Measurements from ENCODE around the gene TOR2A.

Gene TOR2A

GRCh38 chr9:127700594-127701255, 34.4 kb downstream of the TOR2A start:
- DNase-seq (ENCODE audit: extremely low read depth, insufficient read length): no peak

DNA sequence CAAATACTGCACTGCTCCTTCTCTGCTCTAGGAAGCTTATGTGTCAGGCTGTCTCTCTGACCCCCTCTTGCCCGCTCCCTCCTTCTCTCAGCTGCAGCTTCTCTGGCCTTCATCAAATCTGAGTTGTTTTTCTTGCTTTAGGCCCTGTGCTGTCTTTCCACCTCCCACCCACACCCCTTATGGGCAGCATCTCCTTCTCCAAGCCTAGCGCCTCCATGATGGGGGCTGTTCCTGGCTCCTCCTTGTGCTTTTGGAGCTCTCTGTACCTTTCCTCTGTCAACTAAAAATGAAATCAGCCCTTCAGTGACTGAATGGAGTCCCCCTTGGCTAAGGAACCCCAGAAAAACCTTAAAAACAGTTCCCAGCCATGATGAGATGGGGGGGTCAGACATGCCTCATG, 35.0 kb downstream of the TOR2A start:
- TF ChIP-seq, protein P1, sequence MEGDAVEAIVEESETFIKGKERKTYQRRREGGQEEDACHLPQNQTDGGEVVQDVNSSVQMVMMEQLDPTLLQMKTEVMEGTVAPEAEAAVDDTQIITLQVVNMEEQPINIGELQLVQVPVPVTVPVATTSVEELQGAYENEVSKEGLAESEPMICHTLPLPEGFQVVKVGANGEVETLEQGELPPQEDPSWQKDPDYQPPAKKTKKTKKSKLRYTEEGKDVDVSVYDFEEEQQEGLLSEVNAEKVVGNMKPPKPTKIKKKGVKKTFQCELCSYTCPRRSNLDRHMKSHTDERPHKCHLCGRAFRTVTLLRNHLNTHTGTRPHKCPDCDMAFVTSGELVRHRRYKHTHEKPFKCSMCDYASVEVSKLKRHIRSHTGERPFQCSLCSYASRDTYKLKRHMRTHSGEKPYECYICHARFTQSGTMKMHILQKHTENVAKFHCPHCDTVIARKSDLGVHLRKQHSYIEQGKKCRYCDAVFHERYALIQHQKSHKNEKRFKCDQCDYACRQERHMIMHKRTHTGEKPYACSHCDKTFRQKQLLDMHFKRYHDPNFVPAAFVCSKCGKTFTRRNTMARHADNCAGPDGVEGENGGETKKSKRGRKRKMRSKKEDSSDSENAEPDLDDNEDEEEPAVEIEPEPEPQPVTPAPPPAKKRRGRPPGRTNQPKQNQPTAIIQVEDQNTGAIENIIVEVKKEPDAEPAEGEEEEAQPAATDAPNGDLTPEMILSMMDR (IDR thresholded peaks at IDR 0.05; ENCODE audit: insufficient read depth, low read length, poor library complexity, severe bottlenecking): no peak
- no peaks in the 10 kb centered on the region for H3K36me3 ChIP-seq (ENCODE audit: control insufficient read depth, insufficient read depth, low read length)

More at GRCh38 chr9:127700594-127701255, 34.4 kb downstream of the TOR2A start:
- Histone ChIP-seq H3K27me3 (replicated peaks; ENCODE audit: control insufficient read depth, insufficient read depth, low read length) (no peaks in the 10 kb centered on the region), H3K36me3 (ENCODE audit: control insufficient read depth, insufficient read depth, low read length) (no peaks in the 10 kb centered on the region), H3K4me3 (replicated peaks; ENCODE audit: low read depth, low read length) (no peak overlapping the region)
- TF ChIP-seq, protein P1 (IDR thresholded peaks at IDR 0.05; ENCODE audit: insufficient read depth, low read length, poor library complexity, severe bottlenecking): no peak

DNA sequence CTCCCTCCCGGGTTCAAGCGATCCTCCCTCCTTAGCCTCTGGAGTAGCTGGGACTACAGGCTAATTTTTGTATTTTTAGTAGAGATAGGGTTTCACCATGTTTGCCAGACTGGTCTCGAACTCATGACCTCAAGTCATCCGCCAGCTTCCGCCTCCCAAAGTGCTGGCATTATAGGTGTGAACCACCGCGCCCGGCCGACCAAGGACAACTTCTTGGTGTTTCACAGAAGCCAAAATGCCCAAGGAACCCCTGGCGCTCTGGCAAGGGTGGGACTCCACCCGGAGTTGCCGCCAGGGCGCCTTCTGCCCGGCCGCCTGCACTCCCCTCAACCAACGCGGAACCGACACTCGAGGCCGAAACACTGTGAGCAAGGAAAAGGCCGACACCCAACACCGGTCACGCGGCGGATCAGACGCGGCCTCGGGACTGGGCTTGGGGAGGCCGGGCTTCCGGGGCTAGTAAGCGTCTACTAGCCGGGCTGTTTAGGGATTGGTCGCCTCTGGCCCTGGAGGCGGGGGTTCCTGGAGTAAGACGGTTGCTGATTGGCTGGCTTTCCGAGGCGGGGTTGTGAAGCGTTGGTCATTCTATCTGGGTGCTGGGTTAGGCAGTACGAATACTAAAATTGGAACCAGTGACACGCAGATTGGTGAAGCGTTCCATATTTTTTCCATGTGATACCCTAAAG, 36.0 kb downstream of the TOR2A start:
- Histone ChIP-seq H3K27me3 (replicated peaks; ENCODE audit: control insufficient read depth, insufficient read depth, low read length) (no peaks in the 10 kb centered on the region), H3K4me3 (replicated peaks; ENCODE audit: low read depth, low read length) (peak overlapping the region; percentile 9; the same call in 1 of the 2 replicates)
- peak; percentile 78 for DNase-seq (ENCODE audit: extremely low read depth, insufficient read length)

More for the DNA sequence above, 35.0 kb downstream of the TOR2A start:
- H3K27me3 ChIP-seq (replicated peaks; ENCODE audit: control insufficient read depth, insufficient read depth, low read length): no peaks in the 10 kb centered on the region
- H3K4me3 ChIP-seq (replicated peaks; ENCODE audit: low read depth, low read length): no peak overlapping the region
- no peak for DNase-seq (ENCODE audit: extremely low read depth, insufficient read length)

GRCh38 chr9:127698386-127698785, 36.7 kb downstream of the TOR2A start:
- Histone ChIP-seq H3K36me3 (ENCODE audit: control insufficient read depth, insufficient read depth, low read length) (no peaks in the 10 kb centered on the region), H3K4me3 (replicated peaks; ENCODE audit: low read depth, low read length) (no peak overlapping the region), H3K27me3 (replicated peaks; ENCODE audit: control insufficient read depth, insufficient read depth, low read length) (no peaks in the 10 kb centered on the region)
- TF ChIP-seq, protein P1 (IDR thresholded peaks at IDR 0.05; ENCODE audit: insufficient read depth, low read length, poor library complexity, severe bottlenecking): no peak
- DNase-seq (ENCODE audit: extremely low read depth, insufficient read length): no peak

More for the DNA sequence above, 36.0 kb downstream of the TOR2A start:
- TF ChIP-seq, protein P1 (IDR thresholded peaks at IDR 0.05; ENCODE audit: insufficient read depth, low read length, poor library complexity, severe bottlenecking): no peak
- no peaks in the 10 kb centered on the region for H3K36me3 ChIP-seq (ENCODE audit: control insufficient read depth, insufficient read depth, low read length)

GRCh38 chr9:127697575-127697974, 37.5 kb downstream of the TOR2A start:
- no peak overlapping the region for H3K4me3 ChIP-seq (replicated peaks; ENCODE audit: low read depth, low read length)
- TF ChIP-seq, protein P1 (IDR thresholded peaks at IDR 0.05; ENCODE audit: insufficient read depth, low read length, poor library complexity, severe bottlenecking): no peak
- H3K27me3 ChIP-seq (replicated peaks; ENCODE audit: control insufficient read depth, insufficient read depth, low read length): no peaks in the 10 kb centered on the region
- DNase-seq (ENCODE audit: extremely low read depth, insufficient read length): no peak
- no peaks in the 10 kb centered on the region for H3K36me3 ChIP-seq (ENCODE audit: control insufficient read depth, insufficient read depth, low read length)
